ENCODE data around the gene ABCB8. TPM values are rescaled to one million over a fixed set of nuclear protein-coding genes. Genes with fewer than 3 reads are reported as not detected.

The ABCB8 gene
- total RNA-seq, 6 donors from 2014 or later = 38.3 to 58.7 (median 42.5) TPM

DNA sequence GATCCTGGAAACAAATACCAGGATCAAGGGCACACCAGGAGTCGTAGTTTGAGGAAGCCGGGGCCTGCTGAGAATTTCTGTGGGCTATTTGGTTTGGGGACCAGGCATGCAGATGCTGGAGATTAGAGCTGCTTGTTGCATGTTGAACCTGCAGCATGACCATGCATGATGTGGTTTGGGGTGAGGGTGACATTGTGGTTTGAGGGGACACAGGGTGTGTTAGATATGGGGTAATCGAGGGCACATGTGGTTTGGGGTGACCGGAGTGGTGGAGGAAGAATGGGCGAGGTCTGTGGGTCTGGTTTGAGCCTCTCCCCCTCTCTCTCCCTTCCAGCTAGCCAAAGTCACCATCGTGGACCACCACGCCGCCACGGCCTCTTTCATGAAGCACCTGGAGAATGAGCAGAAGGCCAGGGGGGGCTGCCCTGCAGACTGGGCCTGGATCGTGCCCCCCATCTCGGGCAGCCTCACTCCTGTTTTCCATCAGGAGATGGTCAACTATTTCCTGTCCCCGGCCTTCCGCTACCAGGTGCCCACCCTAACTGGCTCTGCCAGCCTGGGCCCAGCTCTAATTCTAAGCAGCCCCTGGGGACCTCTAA, 27.3 kb upstream of the ABCB8 start:
- Histone ChIP-seq H3K27ac (no peak overlapping the region), H3K36me3 (peaks cover 0 to 29% (median 0%) of the 10 kb centered on the region in 4 donors), H3K4me1 (peaks cover 8 to 14% (median 10%) of the 10 kb centered on the region in 4 donors), H3K27me3 (no peaks in the 10 kb centered on the region), H3K4me3 (no peak overlapping the region), H3K9me3 (no peaks in the 10 kb centered on the region)
- TF ChIP-seq EP300 (IDR thresholded peaks at IDR 0.05) = no peak
- DNase-seq = no peak
- WGBS, 2 donors = 85 to 89% methylated on average over 13 of the region's 13 CpGs
- ATAC-seq (ENCODE audit: low FRiP score in 2 of 2) = no peak

DNA sequence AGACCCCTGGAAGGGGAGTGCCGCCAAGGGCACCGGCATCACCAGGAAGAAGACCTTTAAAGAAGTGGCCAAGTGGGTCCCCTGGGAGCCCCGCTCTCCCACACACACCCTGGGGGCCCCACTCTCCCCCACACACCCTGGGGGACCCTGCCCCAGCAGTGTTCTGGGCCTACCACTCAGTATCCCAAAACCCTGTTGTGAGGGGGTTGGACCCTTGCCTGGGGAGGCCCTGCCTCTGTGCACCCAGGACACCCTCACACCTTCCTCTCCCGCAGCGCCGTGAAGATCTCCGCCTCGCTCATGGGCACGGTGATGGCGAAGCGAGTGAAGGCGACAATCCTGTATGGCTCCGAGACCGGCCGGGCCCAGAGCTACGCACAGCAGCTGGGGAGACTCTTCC, 26.7 kb upstream of the ABCB8 start:
- no peak overlapping the region for H3K27ac ChIP-seq
- no peaks in the 10 kb centered on the region for H3K9me3 ChIP-seq
- no peak overlapping the region for H3K4me3 ChIP-seq
- no peaks in the 10 kb centered on the region for H3K27me3 ChIP-seq
- TF ChIP-seq EP300 (IDR thresholded peaks at IDR 0.05) (no peak), POLR2AphosphoS5 (IDR thresholded peaks at IDR 0.05) (no peak), POLR2A (IDR thresholded peaks at IDR 0.05) (no peak)
- TF ChIP-seq, protein P1, sequence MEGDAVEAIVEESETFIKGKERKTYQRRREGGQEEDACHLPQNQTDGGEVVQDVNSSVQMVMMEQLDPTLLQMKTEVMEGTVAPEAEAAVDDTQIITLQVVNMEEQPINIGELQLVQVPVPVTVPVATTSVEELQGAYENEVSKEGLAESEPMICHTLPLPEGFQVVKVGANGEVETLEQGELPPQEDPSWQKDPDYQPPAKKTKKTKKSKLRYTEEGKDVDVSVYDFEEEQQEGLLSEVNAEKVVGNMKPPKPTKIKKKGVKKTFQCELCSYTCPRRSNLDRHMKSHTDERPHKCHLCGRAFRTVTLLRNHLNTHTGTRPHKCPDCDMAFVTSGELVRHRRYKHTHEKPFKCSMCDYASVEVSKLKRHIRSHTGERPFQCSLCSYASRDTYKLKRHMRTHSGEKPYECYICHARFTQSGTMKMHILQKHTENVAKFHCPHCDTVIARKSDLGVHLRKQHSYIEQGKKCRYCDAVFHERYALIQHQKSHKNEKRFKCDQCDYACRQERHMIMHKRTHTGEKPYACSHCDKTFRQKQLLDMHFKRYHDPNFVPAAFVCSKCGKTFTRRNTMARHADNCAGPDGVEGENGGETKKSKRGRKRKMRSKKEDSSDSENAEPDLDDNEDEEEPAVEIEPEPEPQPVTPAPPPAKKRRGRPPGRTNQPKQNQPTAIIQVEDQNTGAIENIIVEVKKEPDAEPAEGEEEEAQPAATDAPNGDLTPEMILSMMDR (IDR thresholded peaks at IDR 0.05) = no peak
- ATAC-seq (ENCODE audit: low FRiP score in 2 of 2) = no peak
- WGBS, 2 donors = 95 to 98% methylated on average over 16 of the region's 16 CpGs
- DNase-seq = no peak
- H3K4me1 ChIP-seq = peaks cover 4 to 10% (median 7%) of the 10 kb centered on the region in 4 donors
- peaks cover 0 to 29% (median 0%) of the 10 kb centered on the region in 4 donors for H3K36me3 ChIP-seq

GRCh38 chr7:151003572-151003971, 24.7 kb upstream of the ABCB8 start:
- peaks cover 0 to 24% (median 0%) of the 10 kb centered on the region in 4 donors for H3K36me3 ChIP-seq
- DNase-seq = peak in 1 of 2 donors; percentile 53
- WGBS, 2 donors = 55 to 67% methylated on average over 12 of the region's 12 CpGs
- H3K27me3 ChIP-seq = no peaks in the 10 kb centered on the region
- TF ChIP-seq EP300 (IDR thresholded peaks at IDR 0.05) (no peak), POLR2AphosphoS5 (IDR thresholded peaks at IDR 0.05) (no peak), POLR2A (IDR thresholded peaks at IDR 0.05) (no peak)
- TF ChIP-seq, protein P1 (IDR thresholded peaks at IDR 0.05) = no peak
- no peak for ATAC-seq (ENCODE audit: low FRiP score in 2 of 2)
- no peak overlapping the region for H3K4me3 ChIP-seq
- H3K4me1 ChIP-seq = peaks cover 15 to 21% (median 18%) of the 10 kb centered on the region in 4 donors
- no peaks in the 10 kb centered on the region for H3K9me3 ChIP-seq
- H3K27ac ChIP-seq = no peak overlapping the region

GRCh38 chr7:151005566-151005965, 22.7 kb upstream of the ABCB8 start:
- Histone ChIP-seq H3K27ac (no peak overlapping the region), H3K4me3 (no peak overlapping the region), H3K27me3 (no peaks in the 10 kb centered on the region), H3K9me3 (no peaks in the 10 kb centered on the region), H3K36me3 (peaks cover 0 to 15% (median 0%) of the 10 kb centered on the region in 4 donors), H3K4me1 (peaks cover 31 to 38% (median 34%) of the 10 kb centered on the region in 4 donors)
- TF ChIP-seq POLR2AphosphoS5 (IDR thresholded peaks at IDR 0.05) (no peak), EP300 (IDR thresholded peaks at IDR 0.05) (no peak), POLR2A (IDR thresholded peaks at IDR 0.05) (no peak)
- TF ChIP-seq, protein P1 (IDR thresholded peaks at IDR 0.05) = no peak
- 82 to 85% methylated on average over 8 to 9 of the region's 9 CpGs for WGBS, 2 donors
- DNase-seq (no peak), ATAC-seq (ENCODE audit: low FRiP score in 2 of 2) (no peak)

DNA sequence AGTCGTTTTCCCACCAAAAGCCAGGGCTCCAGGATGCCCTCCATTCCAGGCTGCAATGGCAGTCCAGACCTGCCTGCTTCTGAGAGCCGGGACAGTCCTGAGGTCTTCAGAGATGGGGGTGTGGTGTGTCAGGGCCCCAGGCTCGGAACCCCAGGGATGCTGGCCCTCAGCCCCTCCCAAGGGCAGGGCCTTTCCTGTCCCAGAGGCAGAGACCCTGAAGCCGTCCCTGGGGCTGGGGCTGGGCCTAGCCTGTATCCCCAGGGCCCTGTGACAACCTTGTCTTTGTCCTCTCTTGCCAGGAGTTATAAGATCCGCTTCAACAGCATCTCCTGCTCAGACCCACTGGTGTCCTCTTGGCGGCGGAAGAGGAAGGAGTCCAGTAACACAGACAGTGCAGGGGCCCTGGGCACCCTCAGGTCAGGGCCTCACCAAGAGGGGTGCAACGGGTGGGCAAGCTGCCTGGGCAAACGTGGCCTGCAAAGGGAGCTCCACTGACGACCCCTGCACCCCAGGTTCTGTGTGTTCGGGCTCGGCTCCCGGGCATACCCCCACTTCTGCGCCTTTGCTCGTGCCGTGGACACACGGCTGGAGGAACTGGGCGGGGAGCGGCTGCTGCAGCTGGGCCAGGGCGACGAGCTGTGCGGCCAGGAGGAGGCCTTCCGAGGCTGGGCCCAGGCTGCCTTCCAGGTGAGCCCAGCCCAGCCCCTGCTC, 21.5 kb upstream of the ABCB8 start:
- TF ChIP-seq EP300 (IDR thresholded peaks at IDR 0.05) = no peak
- no peak for TF ChIP-seq POLR2A (IDR thresholded peaks at IDR 0.05)
- no peak for TF ChIP-seq POLR2AphosphoS5 (IDR thresholded peaks at IDR 0.05)
- TF ChIP-seq, protein P1 (IDR thresholded peaks at IDR 0.05) = no peak
- peak overlapping the region in 1 of 4 donors; percentile 48 for H3K27ac ChIP-seq
- ATAC-seq (ENCODE audit: low FRiP score in 2 of 2) (no peak), DNase-seq (no peak)
- no peaks in the 10 kb centered on the region for H3K9me3 ChIP-seq
- no peaks in the 10 kb centered on the region for H3K27me3 ChIP-seq
- H3K36me3 ChIP-seq = peaks cover 0 to 5% (median 0%) of the 10 kb centered on the region in 4 donors
- WGBS, 2 donors = 80 to 92% methylated on average over 10 to 17 of the region's 23 CpGs
- peaks cover 38 to 44% (median 41%) of the 10 kb centered on the region in 4 donors for H3K4me1 ChIP-seq
- no peak overlapping the region for H3K4me3 ChIP-seq

Measured in upper lobe of left lung (tissue), 6 donors.